UCSD-AML1 (cell line): Measurements from ENCODE around the gene FOXN1.

Experiments
- DNase-seq: peaks from one replicate; lab custom pipeline; 2025; ENCODE audit not compliant: unreplicated experiment; lab: John Stamatoyannopoulos, UW

FOXN1 gene

GRCh38 chr17:28477928-28478327 is 28.2 kb upstream of the FOXN1 start:
- no peak for DNase-seq

DNA sequence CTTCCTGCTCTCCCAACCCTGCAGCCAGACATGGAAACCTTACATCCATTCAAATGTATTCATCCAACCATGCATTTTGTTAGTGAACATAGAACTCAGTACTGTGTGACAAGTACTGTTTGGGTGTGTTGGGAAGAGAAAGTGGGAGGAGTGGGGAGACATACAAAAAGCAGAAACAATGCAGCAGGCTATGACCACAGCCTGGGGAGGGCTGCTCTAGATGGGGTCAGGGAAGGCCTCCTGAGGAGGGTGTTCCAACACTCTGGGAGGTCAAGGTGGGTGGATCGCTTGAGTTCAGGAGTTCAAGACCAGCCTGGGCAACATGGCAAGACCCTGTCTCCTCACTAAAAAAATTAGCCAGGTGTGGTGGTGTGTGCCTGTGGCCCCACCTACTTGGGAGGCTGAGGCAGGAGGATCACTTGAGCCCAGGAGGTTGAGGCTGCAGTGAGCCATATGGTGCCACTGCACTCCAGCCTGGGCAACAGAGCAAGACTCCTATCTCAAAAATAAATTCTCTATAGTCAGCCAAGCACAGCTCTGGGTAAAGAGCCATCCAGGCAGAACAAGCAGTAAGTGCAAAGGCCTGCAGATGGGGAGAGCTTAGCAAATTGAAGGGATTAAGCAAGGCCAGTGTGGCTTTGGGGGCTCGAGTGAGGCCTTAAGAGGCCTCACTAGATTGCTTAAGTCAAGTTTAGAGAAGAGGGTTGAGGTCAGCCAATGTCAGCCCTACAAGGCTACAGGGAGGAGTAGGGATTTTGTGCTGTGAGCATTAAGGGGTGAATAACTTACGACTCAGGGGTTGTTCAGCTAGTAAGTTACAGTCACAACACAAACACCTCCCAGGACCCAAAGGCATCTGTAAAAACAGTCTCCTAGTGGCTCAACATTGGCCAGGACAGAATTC is 27.2 kb upstream of the FOXN1 start:
- DNase-seq, result no peak

GRCh38 chr17:28480278-28480677 is 25.9 kb upstream of the FOXN1 start:
- no peak for DNase-seq

DNA sequence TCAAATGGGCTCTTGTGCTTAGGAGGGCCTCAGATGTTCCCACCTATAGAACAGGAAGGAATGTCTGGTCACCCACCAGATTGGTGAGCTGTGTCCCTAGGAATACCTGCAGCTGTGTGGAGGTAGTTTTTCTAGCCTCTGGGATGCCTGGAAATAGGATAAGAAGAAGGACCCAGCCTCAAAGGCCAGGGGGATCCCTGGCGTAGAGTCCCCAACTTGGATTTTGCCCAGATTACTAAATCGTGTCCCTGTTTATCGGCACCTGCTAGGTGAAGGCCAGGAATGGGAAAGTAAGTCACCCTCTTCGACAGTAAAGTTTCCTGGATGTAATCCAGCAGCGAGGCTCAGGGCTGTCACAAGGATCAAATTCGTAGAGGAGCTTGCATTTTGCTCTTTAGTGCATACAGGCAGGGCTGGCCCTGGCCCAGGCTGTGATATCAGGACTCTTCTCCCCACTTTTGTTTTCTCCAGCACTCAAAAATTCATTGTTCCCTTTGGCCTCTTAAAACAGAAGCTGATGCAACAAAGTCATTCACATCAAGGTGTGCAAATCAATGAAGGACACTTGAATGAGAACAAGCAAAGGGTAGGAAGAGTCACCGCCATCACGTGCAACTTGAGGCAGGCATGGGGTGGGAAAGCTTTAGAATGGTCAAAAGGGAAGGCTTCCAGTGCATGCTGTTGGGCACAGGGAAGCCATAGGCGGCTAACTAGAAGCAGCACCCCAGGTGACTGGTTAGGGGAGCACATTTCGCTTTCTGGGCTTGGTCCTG is 25.2 kb upstream of the FOXN1 start:
- DNase-seq, result no peak

- DNase-seq, result no peak
These were observed 23.5 kb upstream of the FOXN1 start for GRCh38 chr17:28482551-28483199.

DNA sequence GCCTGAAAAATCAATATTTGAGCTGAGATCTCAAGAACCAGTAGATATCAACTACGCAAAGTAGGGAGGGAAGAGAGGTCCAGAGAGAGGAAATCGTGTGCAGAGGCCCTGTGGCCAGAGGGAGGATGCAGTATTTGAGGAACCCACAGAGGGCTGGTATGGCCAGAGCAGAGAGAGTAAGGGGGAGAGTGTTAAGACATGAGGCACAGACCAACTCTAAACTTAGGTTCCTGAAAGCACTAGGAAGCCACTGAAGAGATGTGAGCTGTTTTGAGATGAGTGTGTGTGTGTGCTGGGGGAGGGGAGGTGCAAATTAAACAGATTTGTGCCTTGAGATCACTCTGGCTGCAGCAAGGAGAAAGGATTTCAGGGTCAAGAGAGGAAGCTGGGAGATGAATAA is 21.9 kb upstream of the FOXN1 start:
- DNase-seq, result no peak

DNA sequence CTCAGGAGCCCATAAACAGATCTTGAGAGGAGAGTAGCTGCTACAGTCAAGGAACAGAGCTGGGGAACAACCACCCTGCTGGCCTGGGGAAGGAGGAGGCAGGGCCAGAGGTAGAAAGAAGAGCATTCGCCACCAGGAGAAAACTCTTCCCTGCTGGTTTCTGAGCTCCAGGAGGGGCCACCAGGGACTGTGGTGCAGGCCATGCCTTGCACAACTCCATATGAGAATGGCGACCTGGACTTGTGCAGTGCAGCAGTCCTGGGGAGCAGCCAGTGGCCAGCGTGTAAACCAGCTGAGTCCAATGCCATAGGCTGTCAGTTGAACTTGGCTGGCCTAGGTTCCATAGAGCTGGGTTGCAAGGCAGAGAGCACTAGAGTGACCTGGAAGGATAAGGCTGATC is 21.1 kb upstream of the FOXN1 start:
- DNase-seq, result no peak

DNA sequence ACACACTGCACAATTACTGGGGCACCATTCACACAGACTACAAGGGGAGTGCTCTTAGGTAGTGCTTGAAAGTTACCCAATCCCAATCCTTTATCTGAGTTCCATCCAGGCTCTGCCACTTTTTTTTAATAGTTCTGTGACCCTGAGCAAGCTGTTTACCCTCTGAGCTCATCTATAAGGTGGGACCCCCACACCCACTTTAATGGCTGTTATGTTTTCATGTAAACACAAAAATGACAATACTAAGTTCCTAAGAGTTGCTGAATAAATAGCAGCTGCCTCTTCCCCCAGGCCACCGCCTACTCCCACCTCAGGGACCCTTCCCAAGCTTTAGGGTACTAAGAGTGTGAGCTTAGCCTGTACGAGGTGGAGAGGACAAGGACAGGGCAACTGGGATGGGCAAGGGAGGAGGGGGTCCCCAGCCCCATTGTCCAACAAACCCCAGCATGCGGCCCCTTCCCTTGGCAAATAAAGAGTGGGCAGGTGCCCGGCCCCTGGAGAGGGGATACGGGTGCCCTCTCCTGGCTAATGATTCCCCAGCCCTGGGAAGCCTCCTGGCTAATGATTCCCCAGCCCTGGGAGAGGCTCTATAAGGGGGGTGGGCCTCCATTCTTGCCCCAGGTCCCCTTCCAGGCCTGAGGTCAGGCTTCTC is 18.1 kb upstream of the FOXN1 start:
- DNase-seq, result no peak

DNA sequence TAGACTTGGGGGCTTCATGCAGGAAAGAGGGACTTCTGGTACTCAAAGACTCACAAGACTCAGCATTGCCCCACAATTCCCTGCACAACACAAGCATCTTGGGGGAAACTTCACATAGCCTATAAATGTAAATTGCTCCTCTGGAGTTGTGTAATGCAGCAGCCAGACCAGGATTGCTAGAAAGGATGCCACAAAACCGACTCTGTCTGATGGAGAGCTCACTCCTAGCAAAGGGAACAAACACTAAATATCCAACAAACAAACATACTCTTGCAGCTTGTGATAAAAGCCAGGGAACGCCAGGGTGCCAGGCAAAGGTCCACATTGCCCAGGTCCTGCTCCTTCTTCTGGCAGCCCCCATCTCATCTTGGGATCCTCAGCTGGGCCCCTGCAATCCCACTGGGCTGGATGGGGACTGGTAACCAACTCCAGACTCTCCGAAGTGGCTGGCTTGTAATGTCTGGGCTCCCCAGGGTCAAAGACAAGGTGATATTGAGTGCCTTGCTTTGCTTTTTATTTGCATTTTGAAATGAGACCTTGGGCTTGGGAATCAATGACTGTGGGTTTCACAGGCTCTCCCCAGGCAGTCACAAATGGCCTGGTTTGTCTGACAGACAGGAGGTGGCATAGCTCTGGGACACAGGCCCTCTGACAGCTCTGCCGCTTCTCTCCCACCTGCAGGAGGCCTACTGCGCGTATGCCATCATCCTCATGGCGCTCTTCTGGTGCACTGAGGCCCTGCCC is 17.4 kb upstream of the FOXN1 start:
- DNase-seq, result no peak

- no peak for DNase-seq
These were observed 14.9 kb upstream of the FOXN1 start for GRCh38 chr17:28491286-28491685.

GRCh38 chr17:28491860-28492259 is 14.3 kb upstream of the FOXN1 start:
- DNase-seq, result no peak

- DNase-seq, result no peak
These were observed 13.5 kb upstream of the FOXN1 start for GRCh38 chr17:28492352-28493310.

- DNase-seq, result no peak
These were observed 12.7 kb upstream of the FOXN1 start for GRCh38 chr17:28493460-28493859.

DNA sequence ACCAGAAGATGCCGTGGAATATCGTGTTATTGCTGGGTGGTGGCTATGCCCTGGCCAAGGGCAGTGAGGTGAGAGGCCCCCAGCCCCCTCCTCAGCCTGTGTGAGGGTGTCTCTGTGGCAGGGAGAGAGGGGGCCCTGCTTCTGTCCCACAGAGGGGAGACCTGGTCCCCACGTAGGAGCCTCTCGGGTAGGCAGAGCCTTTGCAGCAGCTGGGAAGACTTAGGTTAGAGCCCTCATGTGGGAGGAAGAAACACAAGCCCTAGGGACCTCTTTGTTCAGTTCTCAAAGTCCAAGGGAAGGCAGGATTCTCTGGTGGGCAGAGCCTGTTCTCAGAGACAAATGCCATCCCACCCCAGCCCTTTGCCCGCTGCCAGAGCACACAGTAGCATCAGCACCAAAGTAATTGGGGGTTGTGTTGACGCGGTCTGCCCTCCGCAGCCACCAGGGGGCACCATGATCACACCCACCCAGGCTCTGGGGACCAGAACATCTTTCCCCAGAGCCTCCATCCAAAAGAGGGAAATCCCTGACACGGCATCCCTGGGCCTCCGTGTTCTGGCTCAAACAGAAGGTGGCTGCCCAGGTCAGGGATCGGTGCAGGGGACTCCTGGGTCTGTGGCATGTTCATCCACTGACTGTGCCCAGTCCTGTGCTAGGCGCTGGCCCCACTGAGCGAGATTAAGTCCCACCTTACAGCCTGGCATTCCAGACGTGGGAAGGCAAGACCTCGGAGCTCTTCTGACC is 11.5 kb upstream of the FOXN1 start:
- peak; percentile 69 for DNase-seq

- no peak for DNase-seq
These were observed 10.5 kb upstream of the FOXN1 start for GRCh38 chr17:28495635-28496034.

GRCh38 chr17:28497931-28498330 is 8.2 kb upstream of the FOXN1 start:
- DNase-seq, result no peak

DNA sequence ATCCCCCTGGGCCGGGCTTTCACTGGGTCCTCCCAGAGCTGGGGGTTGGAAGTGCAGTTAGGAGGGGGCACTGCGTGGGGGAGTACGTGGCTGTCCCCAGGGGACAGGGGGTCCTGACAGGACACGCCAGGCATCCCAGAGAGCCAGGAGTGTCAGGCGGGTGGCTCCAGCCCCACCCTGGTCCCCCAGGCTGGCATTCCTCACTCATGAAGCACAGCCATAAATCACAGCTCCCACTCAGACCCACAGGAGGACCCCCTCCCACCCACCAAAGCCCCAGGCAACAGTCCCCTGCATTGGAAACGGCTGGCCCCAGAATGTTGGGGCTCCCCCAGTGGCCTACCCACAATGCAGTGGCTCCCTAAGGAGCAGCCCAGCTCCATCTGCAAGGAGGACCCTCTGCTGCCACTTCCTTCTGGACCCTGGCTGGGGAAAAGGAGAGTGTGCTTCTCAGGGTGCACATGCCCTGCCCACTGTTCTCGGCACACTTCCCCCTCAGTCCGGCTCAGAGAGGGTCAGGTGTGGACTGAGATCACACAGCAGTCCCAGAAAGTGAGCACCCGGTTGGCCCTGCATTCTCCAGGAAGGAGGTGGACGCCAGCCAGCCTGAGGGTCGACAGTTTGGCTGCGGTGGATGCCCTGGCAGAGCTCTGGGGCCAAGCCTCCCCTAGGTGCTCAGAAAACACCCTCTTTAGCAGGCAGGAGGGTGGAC is 7.3 kb upstream of the FOXN1 start:
- DNase-seq, result no peak

DNA sequence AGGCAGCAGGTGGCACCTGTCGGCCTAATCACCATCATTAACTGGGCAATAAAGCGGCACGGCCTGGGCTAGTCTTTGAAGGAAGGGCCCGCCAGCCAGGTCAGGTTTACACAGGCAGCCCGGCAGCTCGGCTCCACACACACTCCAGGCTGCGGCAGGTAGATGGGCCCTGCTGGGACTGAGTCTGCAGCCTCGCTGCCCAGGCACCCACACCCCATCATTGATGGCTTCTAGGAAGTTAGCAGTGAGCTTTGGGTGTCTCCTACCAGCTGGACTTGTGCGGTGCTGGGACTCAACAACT is 6.8 kb upstream of the FOXN1 start:
- DNase-seq, result no peak
